ENCODE measurements around the gene SOX13. TPM values are rescaled to one million over a fixed set of nuclear protein-coding genes. Genes with fewer than 3 reads are reported as not detected.
"Not testable (repeated sequence)": the region's sequence is repeated elsewhere in the genome, so short reads cannot be mapped to it uniquely, and the experiment has no call there.

The SOX13 gene
- total RNA-seq, 1 donor, result 3.3 TPM

DNA sequence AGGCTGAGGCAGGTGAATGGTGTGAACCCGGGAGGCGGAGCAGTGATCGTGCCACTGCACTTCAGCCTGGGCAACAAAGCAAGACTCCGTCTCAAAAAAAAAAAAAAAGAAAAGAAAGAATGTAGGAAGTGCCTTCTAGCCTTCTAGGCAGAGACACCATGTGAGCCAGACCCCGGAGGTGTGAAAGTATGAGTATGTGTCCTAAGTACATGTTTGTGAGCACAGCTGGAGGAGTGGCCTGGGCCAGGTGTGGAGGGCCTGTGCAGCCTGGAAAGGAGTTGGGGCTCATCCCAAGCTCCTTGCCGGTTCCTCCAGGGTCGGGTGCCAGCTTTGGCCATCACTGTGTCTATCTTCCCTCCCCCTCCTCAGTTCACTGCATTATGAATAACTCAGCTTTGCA, 13.0 kb downstream of the SOX13 start:
- TF ChIP-seq, protein P1, sequence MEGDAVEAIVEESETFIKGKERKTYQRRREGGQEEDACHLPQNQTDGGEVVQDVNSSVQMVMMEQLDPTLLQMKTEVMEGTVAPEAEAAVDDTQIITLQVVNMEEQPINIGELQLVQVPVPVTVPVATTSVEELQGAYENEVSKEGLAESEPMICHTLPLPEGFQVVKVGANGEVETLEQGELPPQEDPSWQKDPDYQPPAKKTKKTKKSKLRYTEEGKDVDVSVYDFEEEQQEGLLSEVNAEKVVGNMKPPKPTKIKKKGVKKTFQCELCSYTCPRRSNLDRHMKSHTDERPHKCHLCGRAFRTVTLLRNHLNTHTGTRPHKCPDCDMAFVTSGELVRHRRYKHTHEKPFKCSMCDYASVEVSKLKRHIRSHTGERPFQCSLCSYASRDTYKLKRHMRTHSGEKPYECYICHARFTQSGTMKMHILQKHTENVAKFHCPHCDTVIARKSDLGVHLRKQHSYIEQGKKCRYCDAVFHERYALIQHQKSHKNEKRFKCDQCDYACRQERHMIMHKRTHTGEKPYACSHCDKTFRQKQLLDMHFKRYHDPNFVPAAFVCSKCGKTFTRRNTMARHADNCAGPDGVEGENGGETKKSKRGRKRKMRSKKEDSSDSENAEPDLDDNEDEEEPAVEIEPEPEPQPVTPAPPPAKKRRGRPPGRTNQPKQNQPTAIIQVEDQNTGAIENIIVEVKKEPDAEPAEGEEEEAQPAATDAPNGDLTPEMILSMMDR (IDR thresholded peaks at IDR 0.05; ENCODE audit: insufficient read depth, low read length), result no peak
- no peak for DNase-seq (ENCODE audit: low read depth)
- H3K4me3 ChIP-seq (ENCODE audit: low read depth, low read length), result no peak overlapping the region

DNA sequence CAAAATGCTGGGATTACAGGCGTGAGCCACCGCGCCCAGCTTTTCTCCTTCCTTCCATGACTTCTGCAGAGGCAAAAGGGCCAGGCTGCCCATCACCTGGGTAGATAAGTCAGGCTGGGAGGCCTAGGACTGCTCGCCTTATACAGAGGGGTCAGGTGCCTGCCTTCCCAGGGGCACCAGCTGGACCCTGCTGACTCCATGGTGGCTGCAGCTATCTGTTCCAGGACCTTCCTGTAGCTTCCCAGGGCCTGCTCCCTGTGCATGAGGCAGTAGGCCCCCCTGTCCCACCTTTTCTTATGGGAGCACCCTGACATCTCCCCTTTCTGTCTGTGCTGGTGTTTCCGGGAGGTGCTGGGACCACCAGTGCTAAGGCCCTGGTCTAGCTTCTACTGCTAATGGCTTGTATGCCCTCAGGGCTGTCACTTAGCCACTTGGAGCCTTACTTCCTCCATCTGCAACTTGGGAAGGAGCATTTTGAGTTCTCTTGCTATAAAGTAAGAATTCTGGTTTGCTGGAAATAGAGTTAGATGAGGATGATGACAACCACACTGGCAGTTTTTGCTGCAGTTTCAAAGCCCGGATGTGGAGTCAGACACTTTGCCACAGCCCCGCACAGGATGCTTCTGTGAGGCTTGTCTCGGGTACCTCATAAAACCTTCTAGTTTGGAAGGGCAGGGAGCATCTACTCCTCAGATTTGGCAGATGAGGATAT, 14.4 kb downstream of the SOX13 start:
- H3K4me3 ChIP-seq (ENCODE audit: low read depth, low read length), result no peak overlapping the region
- no peak for DNase-seq (ENCODE audit: low read depth)
- TF ChIP-seq, protein P1 (IDR thresholded peaks at IDR 0.05; ENCODE audit: insufficient read depth, low read length), result no peak

DNA sequence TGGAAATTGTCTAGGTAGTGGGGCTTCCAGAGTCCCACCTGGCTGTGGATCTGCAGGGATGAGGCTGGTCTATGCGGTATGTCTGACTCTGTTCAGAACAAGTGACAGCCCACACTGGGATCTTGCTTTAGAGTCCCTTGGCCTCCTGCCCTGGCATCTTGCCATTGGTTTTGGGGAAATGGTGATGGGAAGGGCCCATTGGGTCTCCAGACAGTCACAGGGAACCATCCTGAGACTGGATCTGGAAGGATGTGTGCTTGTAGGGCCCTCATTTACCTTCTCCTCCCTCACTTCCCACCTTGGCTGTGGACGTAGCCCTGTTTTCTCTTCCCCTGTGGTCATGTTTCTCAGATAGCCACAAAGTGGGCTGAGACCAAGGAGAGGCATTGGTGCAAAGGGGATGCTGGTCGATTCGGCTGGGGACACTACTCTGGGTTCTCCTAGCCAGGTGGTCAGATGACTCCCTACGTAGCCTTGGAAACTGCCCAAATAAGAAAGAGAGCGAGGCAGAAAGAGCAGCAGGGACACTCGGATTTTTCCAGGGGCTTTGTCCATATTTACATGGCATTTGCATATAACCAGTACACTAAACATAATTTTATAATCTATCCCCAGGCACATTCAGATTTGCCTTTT, 15.1 kb downstream of the SOX13 start:
- no peak for DNase-seq (ENCODE audit: low read depth)
- no peak overlapping the region for H3K4me3 ChIP-seq (ENCODE audit: low read depth, low read length)
- TF ChIP-seq, protein P1 (IDR thresholded peaks at IDR 0.05; ENCODE audit: insufficient read depth, low read length), result no peak

DNA sequence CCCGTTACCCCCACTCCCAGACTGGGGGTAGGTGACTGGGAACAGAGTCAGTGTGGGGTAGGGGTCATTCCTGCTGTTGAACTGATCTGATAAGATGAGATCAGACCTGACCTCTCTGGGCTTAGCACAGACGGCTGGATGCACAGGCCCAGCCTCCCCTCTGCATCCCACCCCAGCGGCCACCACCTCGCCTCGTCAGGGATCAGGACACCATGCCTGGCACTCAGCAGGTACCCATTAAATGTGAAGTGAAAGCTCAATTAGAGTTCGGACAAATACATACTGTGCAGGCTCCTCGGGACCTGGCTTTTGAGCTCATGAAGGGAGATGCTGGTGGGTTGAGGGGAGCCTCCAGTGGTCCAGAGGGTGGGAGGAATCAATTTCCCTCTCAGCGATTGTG, 15.7 kb downstream of the SOX13 start:
- DNase-seq (ENCODE audit: low read depth), result no peak
- TF ChIP-seq, protein P1 (IDR thresholded peaks at IDR 0.05; ENCODE audit: insufficient read depth, low read length), result no peak
- H3K4me3 ChIP-seq (ENCODE audit: low read depth, low read length), result no peak overlapping the region

DNA sequence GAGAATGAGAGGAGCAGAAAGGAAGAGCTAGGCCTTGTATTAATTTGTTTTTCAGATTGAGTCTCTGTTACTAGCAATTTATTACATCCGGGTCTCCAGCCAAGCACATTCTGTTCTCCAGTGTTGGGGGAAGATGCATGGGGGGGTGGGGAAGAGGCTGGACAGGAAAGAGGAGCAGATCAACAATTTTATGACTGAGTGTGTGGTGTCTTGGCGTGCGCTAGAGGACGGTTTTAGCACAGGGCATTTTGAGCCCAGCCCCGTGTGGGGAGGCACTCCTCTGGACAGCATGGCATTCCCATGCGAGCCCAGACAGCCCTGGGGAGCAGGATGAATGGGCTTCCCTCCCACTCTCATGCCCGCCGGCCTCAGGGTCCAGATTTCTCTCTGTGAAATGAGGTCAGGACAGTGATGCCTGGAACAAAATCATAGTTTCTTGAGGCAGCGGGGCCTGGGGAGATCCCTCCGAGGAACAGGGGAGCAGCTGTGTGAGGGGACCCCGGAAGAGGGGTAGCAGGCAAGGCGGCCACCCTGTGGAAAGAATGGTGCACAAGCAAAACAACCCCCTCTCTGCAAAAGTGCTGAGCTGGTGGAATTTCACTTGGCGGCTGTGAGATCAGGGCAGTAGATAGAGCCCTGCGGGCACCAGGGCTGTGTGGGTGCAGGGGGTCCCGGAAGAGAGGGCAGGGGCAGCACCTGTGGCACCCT, 16.3 kb downstream of the SOX13 start:
- TF ChIP-seq, protein P1 (IDR thresholded peaks at IDR 0.05; ENCODE audit: insufficient read depth, low read length), result no peak
- DNase-seq (ENCODE audit: low read depth), result no peak
- no peak overlapping the region for H3K4me3 ChIP-seq (ENCODE audit: low read depth, low read length)

DNA sequence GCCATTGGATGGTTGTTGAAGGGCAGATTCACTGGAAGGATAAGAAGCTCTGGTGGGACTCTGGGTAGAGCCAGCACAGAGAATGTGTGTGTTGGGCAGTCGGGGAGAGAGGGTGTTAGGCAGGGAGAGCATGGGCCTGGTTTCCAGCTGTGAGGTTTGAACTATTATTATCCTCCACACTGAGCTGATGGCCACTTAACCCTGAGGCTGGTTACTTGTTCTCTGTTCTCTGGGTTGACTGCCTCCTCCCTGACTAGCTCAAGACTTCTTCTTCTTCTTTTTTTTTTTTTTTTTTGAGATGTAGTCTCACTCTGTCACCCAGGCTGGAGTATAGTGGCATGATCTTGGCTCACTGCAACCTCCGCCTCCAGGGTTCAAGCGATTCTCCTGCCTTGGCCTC, 17.2 kb downstream of the SOX13 start:
- H3K4me3 ChIP-seq (ENCODE audit: low read depth, low read length); DNase-seq (ENCODE audit: low read depth): not testable (repeated sequence)

DNA sequence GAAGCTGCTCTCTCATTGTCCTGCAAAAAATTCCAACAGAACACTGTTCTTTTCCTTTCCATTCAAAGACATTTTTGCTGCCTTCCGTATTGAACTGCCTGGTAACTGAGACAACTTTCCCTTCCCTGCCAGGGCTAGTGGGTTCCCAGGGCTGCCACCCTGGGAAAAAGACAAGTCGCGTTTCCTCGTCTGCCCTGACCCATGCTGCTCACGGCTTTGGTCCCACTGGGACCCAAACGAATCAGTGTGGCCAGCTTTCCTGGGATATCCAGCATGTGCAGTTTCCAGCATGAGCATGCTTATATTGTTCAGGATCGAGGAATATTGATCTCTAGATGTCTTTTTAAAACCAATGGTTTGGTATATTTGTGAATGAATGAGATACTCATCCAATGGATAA, 18.2 kb downstream of the SOX13 start:
- DNase-seq (ENCODE audit: low read depth), result no peak

More for the DNA sequence above, 18.2 kb downstream of the SOX13 start:
- TF ChIP-seq, protein P1 (IDR thresholded peaks at IDR 0.05; ENCODE audit: insufficient read depth, low read length), result no peak
- no peak overlapping the region for H3K4me3 ChIP-seq (ENCODE audit: low read depth, low read length)
